ENCODE data around the gene RSRC1.

Gene RSRC1

DNA sequence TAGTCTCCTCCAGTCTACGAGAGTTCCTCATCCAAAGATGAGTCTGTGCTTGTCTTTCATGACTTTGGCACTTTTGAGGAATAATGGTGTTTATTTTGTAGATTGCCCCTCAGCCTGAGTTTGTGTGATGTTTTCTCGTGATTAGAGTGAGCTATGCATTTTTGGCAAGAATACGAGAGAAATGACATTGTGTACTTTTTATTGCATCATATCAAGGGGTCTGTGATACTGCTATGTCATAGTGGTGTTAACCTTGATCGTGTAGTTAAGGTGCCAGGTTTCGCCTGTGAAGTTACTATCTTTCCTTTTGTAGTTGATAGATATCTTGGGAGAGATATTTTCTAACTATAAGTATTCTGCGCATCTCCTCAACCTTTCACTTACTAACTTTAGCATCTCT is 18.9 kb downstream of the RSRC1 start:
- Histone ChIP-seq H2AK5ac (ENCODE audit: low read length) (no peak overlapping the region), H3K27ac (ENCODE audit: low read depth, low read length) (no peak overlapping the region), H2BK15ac (replicated peaks; ENCODE audit: low read depth) (no peak overlapping the region), H3K4me1 (ENCODE audit: control insufficient read depth, low read depth, low read length) (no peaks in the 10 kb centered on the region), H3K36me3 (ENCODE audit: control insufficient read depth, insufficient read depth, low read length) (no peaks in the 10 kb centered on the region), H3K23ac (ENCODE audit: low read length) (no peak overlapping the region), H3K27me3 (ENCODE audit: insufficient read depth, low read length, poor library complexity) (no peaks in the 10 kb centered on the region), H3K4me2 (ENCODE audit: low read length) (no peak overlapping the region), H2BK120ac (ENCODE audit: low read depth, low read length) (no peak overlapping the region), H2BK5ac (ENCODE audit: low read length) (no peak overlapping the region), H3K56ac (ENCODE audit: low read length) (no peak overlapping the region), H4K5ac (ENCODE audit: low read length) (no peak overlapping the region), H4K8ac (ENCODE audit: low read depth, low read length) (no peak overlapping the region), H3K4me3 (ENCODE audit: low read length) (no peak overlapping the region), H3K18ac (ENCODE audit: low read length) (no peak overlapping the region), H3K79me2 (ENCODE audit: control insufficient read depth, insufficient read depth, low read length) (no peaks in the 10 kb centered on the region), H3K9ac (ENCODE audit: low read length) (no peak overlapping the region), H3K4ac (ENCODE audit: low read depth, low read length) (no peak overlapping the region), H3K79me1 (ENCODE audit: low read length) (no peaks in the 10 kb centered on the region)
- DNase-seq: no peak
- no CpG with 5 or more reads among the region's 6 CpGs for WGBS (ENCODE audit: extremely low coverage, insufficient coverage, low lambda C conversion rate)

DNA sequence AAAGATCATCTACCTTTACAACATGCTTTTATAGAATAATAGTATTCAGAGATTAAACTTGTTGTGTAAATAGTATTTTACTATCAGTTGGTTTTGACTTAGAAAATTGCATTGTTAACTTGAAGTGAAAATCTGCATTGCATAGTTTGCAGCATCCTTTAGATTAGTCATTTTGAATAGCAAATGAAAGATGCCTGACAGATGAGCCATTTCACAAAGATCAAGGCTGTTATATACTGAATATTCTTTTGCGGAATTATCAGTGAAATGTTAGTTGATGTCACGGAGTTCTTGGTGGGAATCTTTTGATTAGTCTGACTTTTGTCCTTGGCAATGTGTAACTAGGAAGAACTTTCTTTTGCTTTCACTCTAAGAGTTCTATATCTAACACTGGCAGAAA is 24.5 kb downstream of the RSRC1 start:
- Histone ChIP-seq H2AK5ac (ENCODE audit: low read length) (no peak overlapping the region), H3K4me1 (ENCODE audit: control insufficient read depth, low read depth, low read length) (no peaks in the 10 kb centered on the region), H3K4me2 (ENCODE audit: low read length) (no peak overlapping the region), H4K8ac (ENCODE audit: low read depth, low read length) (no peak overlapping the region), H3K56ac (ENCODE audit: low read length) (no peak overlapping the region), H2BK15ac (replicated peaks; ENCODE audit: low read depth) (no peak overlapping the region), H3K79me2 (ENCODE audit: control insufficient read depth, insufficient read depth, low read length) (no peaks in the 10 kb centered on the region), H2BK5ac (ENCODE audit: low read length) (no peak overlapping the region), H2BK120ac (ENCODE audit: low read depth, low read length) (no peak overlapping the region), H3K9ac (ENCODE audit: low read length) (no peak overlapping the region), H4K5ac (ENCODE audit: low read length) (no peak overlapping the region), H3K27ac (ENCODE audit: low read depth, low read length) (no peak overlapping the region), H3K4ac (ENCODE audit: low read depth, low read length) (no peak overlapping the region), H3K79me1 (ENCODE audit: low read length) (no peaks in the 10 kb centered on the region), H3K23ac (ENCODE audit: low read length) (no peak overlapping the region), H3K36me3 (ENCODE audit: control insufficient read depth, insufficient read depth, low read length) (no peaks in the 10 kb centered on the region), H3K18ac (ENCODE audit: low read length) (no peak overlapping the region), H3K4me3 (ENCODE audit: low read length) (no peak overlapping the region), H3K27me3 (ENCODE audit: insufficient read depth, low read length, poor library complexity) (no peaks in the 10 kb centered on the region)
- no CpG with 5 or more reads among the region's 2 CpGs for WGBS (ENCODE audit: extremely low coverage, insufficient coverage, low lambda C conversion rate)
- DNase-seq: peak; percentile 10

- no peak overlapping the region for H4K8ac ChIP-seq (ENCODE audit: low read depth, low read length)
- H3K79me1 ChIP-seq (ENCODE audit: low read length): no peaks in the 10 kb centered on the region
- H3K4me1 ChIP-seq (ENCODE audit: control insufficient read depth, low read depth, low read length): no peaks in the 10 kb centered on the region
- H3K27ac ChIP-seq (ENCODE audit: low read depth, low read length): no peak overlapping the region
- no peak overlapping the region for H3K23ac ChIP-seq (ENCODE audit: low read length)
- no peak overlapping the region for H2BK15ac ChIP-seq (replicated peaks; ENCODE audit: low read depth)
- no peak overlapping the region for H2BK5ac ChIP-seq (ENCODE audit: low read length)
- H4K5ac ChIP-seq (ENCODE audit: low read length): no peak overlapping the region
- no peak overlapping the region for H3K18ac ChIP-seq (ENCODE audit: low read length)
- no peak overlapping the region for H2BK120ac ChIP-seq (ENCODE audit: low read depth, low read length)
- H3K4ac ChIP-seq (ENCODE audit: low read depth, low read length): no peak overlapping the region
- no peaks in the 10 kb centered on the region for H3K36me3 ChIP-seq (ENCODE audit: control insufficient read depth, insufficient read depth, low read length)
- no CpG with 5 or more reads among the region's 2 CpGs for WGBS (ENCODE audit: extremely low coverage, insufficient coverage, low lambda C conversion rate)
- H3K4me2 ChIP-seq (ENCODE audit: low read length): no peak overlapping the region
- no peaks in the 10 kb centered on the region for H3K79me2 ChIP-seq (ENCODE audit: control insufficient read depth, insufficient read depth, low read length)
- DNase-seq: no peak
- no peak overlapping the region for H3K9ac ChIP-seq (ENCODE audit: low read length)
- H2AK5ac ChIP-seq (ENCODE audit: low read length): no peak overlapping the region
- no peaks in the 10 kb centered on the region for H3K27me3 ChIP-seq (ENCODE audit: insufficient read depth, low read length, poor library complexity)
- H3K4me3 ChIP-seq (ENCODE audit: low read length): no peak overlapping the region
- H3K56ac ChIP-seq (ENCODE audit: low read length): no peak overlapping the region
These were observed 30.5 kb downstream of the RSRC1 start for GRCh38 chr3:158140396-158140795.

DNA sequence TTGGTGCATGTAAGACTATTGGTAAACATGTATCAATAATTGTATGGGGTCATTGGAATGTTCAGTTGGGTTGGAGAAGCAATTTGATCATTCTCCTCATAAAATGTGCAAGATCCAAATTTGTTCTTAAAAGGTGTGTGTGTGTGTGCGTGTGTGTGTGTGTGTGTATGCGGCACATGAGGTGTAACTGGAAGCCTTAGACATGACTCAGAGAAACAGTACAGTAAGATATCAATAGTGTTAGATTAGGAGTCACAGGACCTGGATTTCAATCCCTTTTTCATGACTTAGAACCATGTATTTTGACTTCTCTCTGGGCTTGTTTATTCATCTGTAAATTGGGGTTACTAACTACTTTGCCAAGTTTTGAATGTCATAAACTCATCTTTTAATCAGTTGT is 38.3 kb downstream of the RSRC1 start:
- Histone ChIP-seq H2BK15ac (replicated peaks; ENCODE audit: low read depth) (no peak overlapping the region), H4K8ac (ENCODE audit: low read depth, low read length) (no peak overlapping the region), H3K79me2 (ENCODE audit: control insufficient read depth, insufficient read depth, low read length) (no peaks in the 10 kb centered on the region), H3K4me2 (ENCODE audit: low read length) (no peak overlapping the region), H3K23ac (ENCODE audit: low read length) (no peak overlapping the region), H4K5ac (ENCODE audit: low read length) (no peak overlapping the region), H3K4ac (ENCODE audit: low read depth, low read length) (no peak overlapping the region), H3K36me3 (ENCODE audit: control insufficient read depth, insufficient read depth, low read length) (no peaks in the 10 kb centered on the region), H3K27me3 (ENCODE audit: insufficient read depth, low read length, poor library complexity) (no peaks in the 10 kb centered on the region), H3K18ac (ENCODE audit: low read length) (no peak overlapping the region), H3K4me1 (ENCODE audit: control insufficient read depth, low read depth, low read length) (no peaks in the 10 kb centered on the region), H3K56ac (ENCODE audit: low read length) (no peak overlapping the region), H3K9ac (ENCODE audit: low read length) (no peak overlapping the region), H2BK120ac (ENCODE audit: low read depth, low read length) (no peak overlapping the region), H3K4me3 (ENCODE audit: low read length) (no peak overlapping the region), H3K79me1 (ENCODE audit: low read length) (peaks cover 1% of the 10 kb centered on the region), H3K27ac (ENCODE audit: low read depth, low read length) (no peak overlapping the region), H2BK5ac (ENCODE audit: low read length) (no peak overlapping the region), H2AK5ac (ENCODE audit: low read length) (no peak overlapping the region)
- DNase-seq: no peak
- WGBS (ENCODE audit: extremely low coverage, insufficient coverage, low lambda C conversion rate): no CpG with 5 or more reads among the region's 2 CpGs

DNA sequence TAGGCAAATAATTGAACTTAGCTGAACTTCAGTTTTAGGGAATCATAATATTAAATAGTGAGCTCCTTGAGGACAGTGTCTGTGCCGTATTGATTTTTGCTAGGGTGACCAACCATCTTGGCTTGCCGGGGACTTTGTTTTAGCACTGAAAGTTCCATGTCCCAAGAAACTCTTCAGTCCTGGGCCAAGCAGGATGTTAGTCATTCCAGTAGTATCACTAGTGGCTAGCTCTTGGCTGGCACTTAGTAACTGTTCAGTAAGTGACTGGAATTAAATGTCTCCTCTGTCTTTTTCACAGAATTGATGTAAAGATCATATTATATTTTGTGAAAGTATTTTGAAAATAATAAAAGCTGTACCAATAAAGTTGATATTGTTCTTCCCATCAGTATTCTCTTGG is 42.3 kb downstream of the RSRC1 start:
- no peak overlapping the region for H3K27ac ChIP-seq (ENCODE audit: low read depth, low read length)
- no peaks in the 10 kb centered on the region for H3K4me1 ChIP-seq (ENCODE audit: control insufficient read depth, low read depth, low read length)
- no peak overlapping the region for H3K4me3 ChIP-seq (ENCODE audit: low read length)
- no peak overlapping the region for H3K23ac ChIP-seq (ENCODE audit: low read length)
- no peak overlapping the region for H3K9ac ChIP-seq (ENCODE audit: low read length)
- no peak overlapping the region for H2BK120ac ChIP-seq (ENCODE audit: low read depth, low read length)
- no peaks in the 10 kb centered on the region for H3K36me3 ChIP-seq (ENCODE audit: control insufficient read depth, insufficient read depth, low read length)
- H3K4me2 ChIP-seq (ENCODE audit: low read length): no peak overlapping the region
- WGBS (ENCODE audit: extremely low coverage, insufficient coverage, low lambda C conversion rate): no CpG with 5 or more reads among the region's 2 CpGs
- no peaks in the 10 kb centered on the region for H3K79me2 ChIP-seq (ENCODE audit: control insufficient read depth, insufficient read depth, low read length)
- no peak overlapping the region for H3K56ac ChIP-seq (ENCODE audit: low read length)
- H3K79me1 ChIP-seq (ENCODE audit: low read length): peaks cover 1% of the 10 kb centered on the region
- no peak overlapping the region for H2BK5ac ChIP-seq (ENCODE audit: low read length)
- DNase-seq: no peak
- H4K8ac ChIP-seq (ENCODE audit: low read depth, low read length): no peak overlapping the region
- no peaks in the 10 kb centered on the region for H3K27me3 ChIP-seq (ENCODE audit: insufficient read depth, low read length, poor library complexity)
- no peak overlapping the region for H3K18ac ChIP-seq (ENCODE audit: low read length)
- no peak overlapping the region for H2BK15ac ChIP-seq (replicated peaks; ENCODE audit: low read depth)
- no peak overlapping the region for H2AK5ac ChIP-seq (ENCODE audit: low read length)
- no peak overlapping the region for H3K4ac ChIP-seq (ENCODE audit: low read depth, low read length)
- no peak overlapping the region for H4K5ac ChIP-seq (ENCODE audit: low read length)

- H3K4me2 ChIP-seq (ENCODE audit: low read length): no peak overlapping the region
- H3K18ac ChIP-seq (ENCODE audit: low read length): no peak overlapping the region
- no peaks in the 10 kb centered on the region for H3K79me1 ChIP-seq (ENCODE audit: low read length)
- H3K4ac ChIP-seq (ENCODE audit: low read depth, low read length): no peak overlapping the region
- no peak overlapping the region for H3K56ac ChIP-seq (ENCODE audit: low read length)
- no peak overlapping the region for H4K5ac ChIP-seq (ENCODE audit: low read length)
- no peaks in the 10 kb centered on the region for H3K4me1 ChIP-seq (ENCODE audit: control insufficient read depth, low read depth, low read length)
- no peak for DNase-seq
- no peak overlapping the region for H3K9ac ChIP-seq (ENCODE audit: low read length)
- no peak overlapping the region for H2BK5ac ChIP-seq (ENCODE audit: low read length)
- H2BK120ac ChIP-seq (ENCODE audit: low read depth, low read length): no peak overlapping the region
- no peaks in the 10 kb centered on the region for H3K79me2 ChIP-seq (ENCODE audit: control insufficient read depth, insufficient read depth, low read length)
- H3K4me3 ChIP-seq (ENCODE audit: low read length): no peak overlapping the region
- H2BK15ac ChIP-seq (replicated peaks; ENCODE audit: low read depth): no peak overlapping the region
- no peaks in the 10 kb centered on the region for H3K27me3 ChIP-seq (ENCODE audit: insufficient read depth, low read length, poor library complexity)
- H3K27ac ChIP-seq (ENCODE audit: low read depth, low read length): no peak overlapping the region
- H3K23ac ChIP-seq (ENCODE audit: low read length): no peak overlapping the region
- no peaks in the 10 kb centered on the region for H3K36me3 ChIP-seq (ENCODE audit: control insufficient read depth, insufficient read depth, low read length)
- H2AK5ac ChIP-seq (ENCODE audit: low read length): no peak overlapping the region
- H4K8ac ChIP-seq (ENCODE audit: low read depth, low read length): no peak overlapping the region
These were observed 49.1 kb downstream of the RSRC1 start for GRCh38 chr3:158158969-158159368.

All from mesendoderm (in vitro differentiated cells).